Suprapubic skin (tissue), 3 donors: ENCODE results near the gene EFCAB8.

Experiments
- CTCF ChIP-seq, 2 donors: fragments of 200-600 bp in 1 of 2; fragments of 450-650 bp in 1 of 2; sonication (generic) in 1 of 2; IDR thresholded peaks; one replicate each; pipeline ENCODE4 v1.5.1; 2016 to 2019; ENCODE audit warnings: antibody characterized with exemption in 2 of 2, mild to moderate bottlenecking in 1 of 2, moderate library complexity in 1 of 2
- EP300 ChIP-seq: sonication (generic); formaldehyde crosslinking; IDR thresholded peaks from one replicate; pipeline ENCODE4 v1.6.1; 2017; ENCODE audit warnings: antibody characterized with exemption

DNA sequence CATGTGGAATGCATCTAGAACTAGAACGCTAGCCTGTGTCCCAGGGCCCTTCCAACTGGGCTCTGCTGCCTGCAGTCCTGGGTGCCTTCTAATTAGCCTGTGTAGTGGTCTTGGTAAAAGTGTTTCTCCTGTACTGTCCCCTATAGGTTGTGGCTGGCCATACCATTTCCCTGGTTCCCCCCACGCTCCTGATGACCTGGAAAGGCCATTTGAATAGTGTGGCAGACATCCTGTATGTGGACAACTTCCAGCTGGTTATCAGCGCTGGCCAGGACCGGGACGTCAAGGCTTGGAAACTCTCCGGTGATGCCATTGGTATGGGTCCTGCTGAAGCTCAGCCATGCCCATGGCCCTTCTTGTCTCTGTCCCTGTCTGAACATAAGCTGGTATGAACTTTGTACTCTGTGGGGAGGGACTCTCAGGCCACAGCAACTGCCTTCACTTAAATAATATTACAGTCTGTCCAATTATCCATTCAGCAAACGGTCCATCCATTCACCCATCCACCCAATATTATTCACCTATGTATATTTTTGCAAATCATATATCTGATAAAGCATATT is 84.8 kb downstream of the EFCAB8 start:
- TF ChIP-seq CTCF (IDR thresholded peaks at IDR 0.05) = no peak
- TF ChIP-seq EP300 = no peak
